ENCODE measurements around the gene SEPHS1. TPM values are rescaled to one million over a fixed set of nuclear protein-coding genes. Genes with fewer than 3 reads are reported as not detected.

Gene SEPHS1
- total and polyA plus RNA-seq, 7 experiments from 2014 or later, result 15.5 to 57.3 (median 29.7) TPM

GRCh38 chr10:13351340-13351915 is 3.3 kb upstream of the SEPHS1 start:
- H3K9me3 ChIP-seq (ENCODE audit: control insufficient read depth in 2 of 3, low read length in 3 of 3), result no peaks in the 10 kb centered on the region
- Mint-ChIP-seq H3K4me3 (peak overlapping the region; percentile 18 to 99 (median 82)), H3K9me3 (no peaks in the 10 kb centered on the region), H3K27me3 (peaks cover 0 to 11% (median 0%) of the 10 kb centered on the region in 5 donors), H3K27ac (peak overlapping the region; percentile 6 to 98 (median 97)), H3K36me3 (no peaks in the 10 kb centered on the region), H3K4me1 (peaks cover 22 to 45% (median 38%) of the 10 kb centered on the region in 7 donors)
- POLR2A ChIA-PET, result interaction anchor here (0.5 to 6.3 kb wide), 6 partner anchors 9 to 631 kb away, joined by 3 to 144 read pairs (median 4); partner anchors contain the start of genes OPTN and PHYH
- H3K36me3 ChIP-seq (ENCODE audit: control insufficient read depth in 2 of 3, insufficient read depth in 3 of 3, low read length in 3 of 3), result peaks cover 0 to 5% (median 0%) of the 10 kb centered on the region in 3 experiments
- DNase-seq (peak in 8 of 9 donors; percentile 24 to 76 (median 63)), ATAC-seq (no peak)
- H3K4me3 ChIP-seq (ENCODE audit: low read length), result no peak overlapping the region
- intact Hi-C loops (cut with micrococcal nuclease), result loop anchor here in 1 of 2 donors (1.0 to 2.0 kb wide), 5 partner anchors 11 to 190 kb away; partner anchors contain the start of gene MCM10
- H3K27me3 ChIP-seq (ENCODE audit: control insufficient read depth in 2 of 2, insufficient read depth in 2 of 2, low read length in 2 of 2), result no peaks in the 10 kb centered on the region
- H3K27ac ChIP-seq (ENCODE audit: low read depth, low read length), result peak overlapping the region; percentile 80
- CTCF ChIA-PET, result interaction anchor here (0.6 to 2.8 kb wide), 13 partner anchors 9 to 426 kb away, joined by 3 to 15 read pairs (median 4); partner anchors contain the start of gene PHYH
- peaks cover 13 to 28% of the 10 kb centered on the region in 2 donors for H3K4me1 ChIP-seq (ENCODE audit: control insufficient read depth in 2 of 2, insufficient read depth in 2 of 2, low read length in 2 of 2)

- Histone ChIP-seq H3K36me3 (ENCODE audit: control insufficient read depth in 2 of 3, insufficient read depth in 3 of 3, low read length in 3 of 3) (peaks cover 0 to 5% (median 0%) of the 10 kb centered on the region in 3 experiments), H3K4me3 (ENCODE audit: low read length) (peak overlapping the region; percentile 54), H3K4me1 (ENCODE audit: control insufficient read depth in 2 of 2, insufficient read depth in 2 of 2, low read length in 2 of 2) (peaks cover 18 to 36% of the 10 kb centered on the region in 2 donors), H3K27me3 (ENCODE audit: control insufficient read depth in 2 of 2, insufficient read depth in 2 of 2, low read length in 2 of 2) (no peaks in the 10 kb centered on the region), H3K27ac (ENCODE audit: low read depth, low read length) (peak overlapping the region; percentile 80), H3K9me3 (ENCODE audit: control insufficient read depth in 2 of 3, low read length in 3 of 3) (no peaks in the 10 kb centered on the region)
- DNase-seq (peak in 8 of 9 donors; percentile 4 to 39 (median 28)), ATAC-seq (no peak)
- no peaks in the 10 kb centered on the region for H3K9me3 Mint-ChIP-seq
- intact Hi-C loops (cut with micrococcal nuclease), result loop anchor here (1.0 to 5.0 kb wide), 10 partner anchors 23 to 1603 kb away; partner anchors contain the start of genes CAMK1D (in 1 of the 2), DCLRE1C (in 1 of the 2), PRPF18 (in 1 of the 2) and SEC61A2 (in 1 of the 2)
- ChIA-PET POLR2A (interaction anchor here (0.6 to 6.3 kb wide), 8 partner anchors 18 to 250 kb away, joined by 3 to 144 read pairs (median 5); partner anchors contain the start of genes OPTN, PHYH and PRPF18), CTCF (interaction anchor here (0.5 to 2.8 kb wide), 5 partner anchors 22 to 206 kb away, joined by 3 to 18 read pairs (median 6); no protein-coding TSS in a partner anchor)
- H3K27ac Mint-ChIP-seq, result peak overlapping the region; percentile 87 to 98 (median 97)
- peaks cover 0 to 9% (median 0%) of the 10 kb centered on the region in 5 donors for H3K27me3 Mint-ChIP-seq
- H3K4me1 Mint-ChIP-seq, result peaks cover 22 to 61% (median 55%) of the 10 kb centered on the region in 7 donors
- peak overlapping the region; percentile 92 to 99 (median 96) for H3K4me3 Mint-ChIP-seq
- H3K36me3 Mint-ChIP-seq, result peaks cover 0 to 2% (median 0%) of the 10 kb centered on the region in 5 donors
Measured at GRCh38 chr10:13349463-13350274, 1.6 kb upstream of the SEPHS1 start.

DNA sequence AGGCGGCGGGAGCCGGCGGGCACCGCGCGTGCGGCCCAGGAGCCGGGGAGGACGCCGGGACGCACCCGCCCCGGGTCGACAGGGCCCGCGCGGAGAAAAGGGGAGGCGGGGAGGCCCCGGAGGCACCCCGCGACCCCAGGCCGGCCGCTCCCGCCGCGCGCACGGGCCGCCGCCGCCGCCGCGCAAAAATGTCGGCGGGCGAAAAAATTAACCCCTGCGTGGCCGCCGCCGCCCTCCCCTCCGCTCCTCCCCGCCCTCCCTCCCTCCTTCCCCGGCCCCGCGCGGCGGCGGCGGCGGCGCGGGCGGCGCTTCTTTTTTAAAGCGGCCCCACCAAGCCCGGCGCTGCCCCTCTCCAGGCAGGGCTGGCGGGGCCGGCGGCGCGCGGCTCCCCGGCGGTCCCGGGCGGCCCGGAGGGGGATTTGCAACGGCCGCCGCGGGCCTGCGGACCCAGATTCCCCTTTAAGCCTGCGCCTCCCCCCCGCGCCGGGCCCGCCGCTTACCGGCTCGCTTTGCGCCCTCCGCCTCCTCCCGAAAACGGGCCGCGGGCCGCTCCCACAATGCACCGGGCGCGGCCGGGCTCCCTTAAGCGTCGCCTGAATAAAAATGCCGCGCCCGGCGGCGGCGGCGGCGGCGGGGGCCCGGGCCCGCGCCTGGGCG is 465 bp downstream of the SEPHS1 start:
- ChIA-PET POLR2A (interaction anchor here (0.6 to 1.0 kb wide), 3 partner anchors 46 to 1279 kb away, joined by 3 to 6 read pairs (median 4); partner anchors contain the start of genes DHTKD1 and PHYH), CTCF (no interaction called here)
- H3K27me3 ChIP-seq (ENCODE audit: control insufficient read depth in 2 of 2, insufficient read depth in 2 of 2, low read length in 2 of 2), result no peaks in the 10 kb centered on the region
- Mint-ChIP-seq H3K27ac (peak overlapping the region in 6 of 9 donors; percentile 17 to 98 (median 93)), H3K27me3 (peaks cover 0 to 6% (median 0%) of the 10 kb centered on the region in 5 donors), H3K9me3 (peaks cover 0 to 2% (median 0%) of the 10 kb centered on the region in 11 donors), H3K4me3 (peak overlapping the region in 9 of 10 donors; percentile 39 to 99 (median 69)), H3K4me1 (peaks cover 24 to 70% (median 67%) of the 10 kb centered on the region in 7 donors), H3K36me3 (peaks cover 0 to 12% (median 6%) of the 10 kb centered on the region in 5 donors)
- ATAC-seq (peak; percentile 80), DNase-seq (peak; percentile 67 to 82 (median 80))
- peaks cover 18 to 36% of the 10 kb centered on the region in 2 donors for H3K4me1 ChIP-seq (ENCODE audit: control insufficient read depth in 2 of 2, insufficient read depth in 2 of 2, low read length in 2 of 2)
- peaks cover 0 to 8% (median 0%) of the 10 kb centered on the region in 3 experiments for H3K36me3 ChIP-seq (ENCODE audit: control insufficient read depth in 2 of 3, insufficient read depth in 3 of 3, low read length in 3 of 3)
- no peaks in the 10 kb centered on the region for H3K9me3 ChIP-seq (ENCODE audit: control insufficient read depth in 2 of 3, low read length in 3 of 3)
- H3K27ac ChIP-seq (ENCODE audit: low read depth, low read length), result peak overlapping the region; percentile 84
- intact Hi-C loops (cut with micrococcal nuclease), result loop anchor here (1.0 to 5.0 kb wide), 12 partner anchors 45 to 1612 kb away; partner anchors contain the start of genes CAMK1D (in 1 of the 2), DCLRE1C (in 1 of the 2), MCM10 (in 1 of the 2) and MEIG1 (in 1 of the 2)
- H3K4me3 ChIP-seq (ENCODE audit: low read length), result no peak overlapping the region

DNA sequence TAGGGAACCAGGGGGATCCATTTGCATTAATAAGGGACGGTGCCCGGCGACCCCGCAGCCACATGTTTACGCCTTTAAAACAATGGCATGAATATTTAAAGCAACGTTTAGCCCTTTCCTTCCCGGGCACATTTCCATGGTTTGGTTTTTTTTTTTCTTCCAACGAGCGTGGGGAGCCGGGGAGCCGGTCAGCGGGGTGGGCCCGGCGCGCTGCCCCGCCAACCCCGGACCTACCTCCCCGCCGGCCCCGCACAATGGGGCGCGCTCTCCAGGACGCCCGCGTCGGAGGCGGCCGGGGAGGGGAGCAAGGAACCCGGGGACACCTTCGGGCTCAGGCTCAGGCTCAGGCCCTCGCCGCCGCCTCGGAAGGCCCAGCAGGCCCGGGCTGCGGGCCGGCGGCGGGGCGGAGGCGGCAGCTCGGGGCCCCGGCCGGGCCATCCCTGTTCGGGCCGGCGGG is 1.0 kb downstream of the SEPHS1 start:
- Histone ChIP-seq H3K4me1 (ENCODE audit: control insufficient read depth in 2 of 2, insufficient read depth in 2 of 2, low read length in 2 of 2) (peaks cover 16 to 33% of the 10 kb centered on the region in 2 donors), H3K4me3 (ENCODE audit: low read length) (peak overlapping the region; percentile 57), H3K27me3 (ENCODE audit: control insufficient read depth in 2 of 2, insufficient read depth in 2 of 2, low read length in 2 of 2) (no peaks in the 10 kb centered on the region), H3K9me3 (ENCODE audit: control insufficient read depth in 2 of 3, low read length in 3 of 3) (no peaks in the 10 kb centered on the region), H3K27ac (ENCODE audit: low read depth, low read length) (peak overlapping the region; percentile 84), H3K36me3 (ENCODE audit: control insufficient read depth in 2 of 3, insufficient read depth in 3 of 3, low read length in 3 of 3) (peaks cover 0 to 8% (median 0%) of the 10 kb centered on the region in 3 experiments)
- intact Hi-C loops (cut with micrococcal nuclease), result loop anchor here (1.0 to 5.0 kb wide), 5 partner anchors 45 to 1605 kb away; partner anchors contain the start of genes DCLRE1C (in 1 of the 2), SEC61A2 (in 1 of the 2) and SUV39H2 (in 1 of the 2)
- Mint-ChIP-seq H3K4me1 (peaks cover 19 to 65% (median 61%) of the 10 kb centered on the region in 7 donors), H3K4me3 (peak overlapping the region; percentile 79 to 89 (median 85)), H3K36me3 (peaks cover 0 to 12% (median 6%) of the 10 kb centered on the region in 5 donors), H3K27ac (peak overlapping the region; percentile 83 to 91 (median 88)), H3K9me3 (peaks cover 0 to 2% (median 0%) of the 10 kb centered on the region in 11 donors), H3K27me3 (peaks cover 0 to 1% (median 0%) of the 10 kb centered on the region in 5 donors)
- DNase-seq, result peak in 1 of 9 donors; percentile 53
- ChIA-PET POLR2A (interaction anchor here (0.6 to 1.0 kb wide), 3 partner anchors 45 to 1279 kb away, joined by 3 to 6 read pairs (median 4); partner anchors contain the start of genes DHTKD1 and PHYH), CTCF (no interaction called here)
- peak; percentile 38 for ATAC-seq

DNA sequence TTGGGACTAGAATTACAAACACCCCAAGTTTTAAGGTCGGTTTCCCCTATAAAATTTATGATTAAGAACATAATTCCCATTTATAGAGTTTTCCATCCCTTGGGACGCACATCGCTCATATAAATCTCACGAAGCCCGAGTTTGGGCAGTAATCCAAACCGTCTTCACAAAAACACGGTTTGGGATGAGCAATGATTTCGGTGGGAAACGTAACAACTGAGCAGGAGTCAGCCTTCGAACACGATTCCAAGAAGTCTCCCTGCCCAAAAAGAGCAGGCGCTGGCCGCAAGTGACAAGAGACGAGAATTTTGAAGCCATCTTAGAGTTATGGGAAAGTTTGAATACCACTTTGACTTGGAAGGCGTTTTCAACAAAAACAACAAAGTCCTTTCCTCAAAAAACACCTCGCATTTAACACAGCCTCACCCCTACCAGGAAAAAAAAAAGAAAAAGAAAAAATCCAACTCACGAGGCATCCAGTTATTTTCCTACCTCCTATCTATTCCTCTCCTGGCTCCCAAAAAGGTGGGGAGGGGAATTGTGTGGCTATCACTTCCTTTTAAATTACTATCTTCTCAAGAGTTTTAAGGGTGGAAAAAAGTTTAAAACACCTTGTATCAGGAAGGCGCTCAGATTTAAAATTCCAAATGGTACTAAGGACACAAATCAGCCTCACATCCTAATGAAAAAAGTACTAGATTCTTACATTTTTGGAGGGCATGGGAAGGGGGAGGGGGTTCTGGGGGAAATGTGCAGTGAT is 1.6 kb downstream of the SEPHS1 start:
- Histone ChIP-seq H3K36me3 (ENCODE audit: control insufficient read depth in 2 of 3, insufficient read depth in 3 of 3, low read length in 3 of 3) (peaks cover 0 to 8% (median 0%) of the 10 kb centered on the region in 3 experiments), H3K27me3 (ENCODE audit: control insufficient read depth in 2 of 2, insufficient read depth in 2 of 2, low read length in 2 of 2) (no peaks in the 10 kb centered on the region), H3K9me3 (ENCODE audit: control insufficient read depth in 2 of 3, low read length in 3 of 3) (no peaks in the 10 kb centered on the region), H3K4me3 (ENCODE audit: low read length) (peak overlapping the region; percentile 57), H3K27ac (ENCODE audit: low read depth, low read length) (peak overlapping the region; percentile 84), H3K4me1 (ENCODE audit: control insufficient read depth in 2 of 2, insufficient read depth in 2 of 2, low read length in 2 of 2) (peaks cover 10 to 27% of the 10 kb centered on the region in 2 donors)
- peaks cover 0 to 2% (median 0%) of the 10 kb centered on the region in 11 donors for H3K9me3 Mint-ChIP-seq
- H3K36me3 Mint-ChIP-seq, result peaks cover 0 to 12% (median 6%) of the 10 kb centered on the region in 5 donors
- H3K4me1 Mint-ChIP-seq, result peaks cover 14 to 60% (median 56%) of the 10 kb centered on the region in 7 donors
- ChIA-PET CTCF (no interaction called here), POLR2A (interaction anchor here (0.6 to 1.0 kb wide), 3 partner anchors 44 to 1278 kb away, joined by 3 to 6 read pairs (median 4); partner anchors contain the start of genes DHTKD1 and PHYH)
- peak overlapping the region; percentile 83 to 91 (median 88) for H3K27ac Mint-ChIP-seq
- H3K4me3 Mint-ChIP-seq, result peak overlapping the region; percentile 79 to 89 (median 85)
- DNase-seq, result no peak
- no peaks in the 10 kb centered on the region for H3K27me3 Mint-ChIP-seq
- ATAC-seq, result no peak
- intact Hi-C loops (cut with micrococcal nuclease), result loop anchor here (1.0 to 5.0 kb wide), 5 partner anchors 44 to 1606 kb away; partner anchors contain the start of genes DCLRE1C (in 1 of the 2), SEC61A2 (in 1 of the 2) and SUV39H2 (in 1 of the 2)

All from naive thymus-derived CD4-positive, alpha-beta T cell (primary cell).